ENCODE results near the gene BEAN1.

The BEAN1 gene

GRCh38 chr16:66416136-66416535 is 11.0 kb upstream of the BEAN1 start:
- DNase-seq (ENCODE audit: insufficient read length, low spot score) (no peak), FAIRE-seq (no peak)

GRCh38 chr16:66416939-66417700 is 10.0 kb upstream of the BEAN1 start:
- DNase-seq (ENCODE audit: insufficient read length, low spot score): no peak
- no peak for FAIRE-seq
- TF ChIP-seq POLR2A (IDR thresholded peaks at IDR 0.05; ENCODE audit: low read depth, low read length) (no peak), TAF1 (IDR thresholded peaks at IDR 0.05; ENCODE audit: low read depth, low read length) (no peak), POLR2AphosphoS5 (IDR thresholded peaks at IDR 0.05; ENCODE audit: low read depth, low read length) (no peak), SPI1 (IDR thresholded peaks at IDR 0.05; ENCODE audit: low read depth, low read length) (no peak), POU2F2 (IDR thresholded peaks at IDR 0.05; ENCODE audit: low read depth, low read length) (no peak), PAX5 (IDR thresholded peaks at IDR 0.05; ENCODE audit: insufficient read depth, low read length, severe bottlenecking) (no peak)

More at GRCh38 chr16:66416136-66416535, 11.0 kb upstream of the BEAN1 start:
- TF ChIP-seq POLR2A (IDR thresholded peaks at IDR 0.05; ENCODE audit: low read depth, low read length): no peak

GRCh38 chr16:66418165-66418962 is 8.7 kb upstream of the BEAN1 start:
- FAIRE-seq (no peak), DNase-seq (ENCODE audit: insufficient read length, low spot score) (no peak)
- TF ChIP-seq POU2F2 (IDR thresholded peaks at IDR 0.05; ENCODE audit: low read depth, low read length): no peak

GRCh38 chr16:66419527-66419926 is 7.6 kb upstream of the BEAN1 start:
- DNase-seq (ENCODE audit: insufficient read length, low spot score): no peak
- TF ChIP-seq POLR2AphosphoS5 (IDR thresholded peaks at IDR 0.05; ENCODE audit: low read depth, low read length) (no peak), SPI1 (IDR thresholded peaks at IDR 0.05; ENCODE audit: low read depth, low read length) (no peak), PAX5 (IDR thresholded peaks at IDR 0.05; ENCODE audit: insufficient read depth, low read length, severe bottlenecking) (no peak), POLR2A (IDR thresholded peaks at IDR 0.05; ENCODE audit: low read depth, low read length) (no peak), POU2F2 (IDR thresholded peaks at IDR 0.05; ENCODE audit: low read depth, low read length) (no peak), TAF1 (IDR thresholded peaks at IDR 0.05; ENCODE audit: low read depth, low read length) (no peak)

GRCh38 chr16:66420396-66420795 is 6.7 kb upstream of the BEAN1 start:
- DNase-seq (ENCODE audit: insufficient read length, low spot score) (no peak), FAIRE-seq (no peak)
- TF ChIP-seq POLR2AphosphoS5 (IDR thresholded peaks at IDR 0.05; ENCODE audit: low read depth, low read length) (no peak), POLR2A (IDR thresholded peaks at IDR 0.05; ENCODE audit: low read depth, low read length) (no peak), TAF1 (IDR thresholded peaks at IDR 0.05; ENCODE audit: low read depth, low read length) (no peak), PAX5 (IDR thresholded peaks at IDR 0.05; ENCODE audit: insufficient read depth, low read length, severe bottlenecking) (no peak)

More at GRCh38 chr16:66419527-66419926, 7.6 kb upstream of the BEAN1 start:
- FAIRE-seq: no peak

GRCh38 chr16:66421891-66422290 is 5.2 kb upstream of the BEAN1 start:
- DNase-seq (ENCODE audit: insufficient read length, low spot score) (no peak), FAIRE-seq (no peak)
- no peak for TF ChIP-seq SPI1 (IDR thresholded peaks at IDR 0.05; ENCODE audit: low read depth, low read length)

- no peak for TF ChIP-seq POLR2A (IDR thresholded peaks at IDR 0.05; ENCODE audit: low read depth, low read length)
- TF ChIP-seq SPI1 (IDR thresholded peaks at IDR 0.05; ENCODE audit: low read depth, low read length): no peak
- no peak for TF ChIP-seq PAX5 (IDR thresholded peaks at IDR 0.05; ENCODE audit: insufficient read depth, low read length, severe bottlenecking)
- TF ChIP-seq TAF1 (IDR thresholded peaks at IDR 0.05; ENCODE audit: low read depth, low read length): no peak
- TF ChIP-seq POLR2AphosphoS5 (IDR thresholded peaks at IDR 0.05; ENCODE audit: low read depth, low read length): no peak
- TF ChIP-seq POU2F2 (IDR thresholded peaks at IDR 0.05; ENCODE audit: low read depth, low read length): no peak
- no peak for DNase-seq (ENCODE audit: insufficient read length, low spot score)
- no peak for FAIRE-seq
Measured at GRCh38 chr16:66422366-66422765, 4.7 kb upstream of the BEAN1 start.

GRCh38 chr16:66423177-66423576 is 3.9 kb upstream of the BEAN1 start:
- TF ChIP-seq PAX5 (IDR thresholded peaks at IDR 0.05; ENCODE audit: insufficient read depth, low read length, severe bottlenecking) (no peak), SPI1 (IDR thresholded peaks at IDR 0.05; ENCODE audit: low read depth, low read length) (no peak), TAF1 (IDR thresholded peaks at IDR 0.05; ENCODE audit: low read depth, low read length) (no peak), POLR2AphosphoS5 (IDR thresholded peaks at IDR 0.05; ENCODE audit: low read depth, low read length) (no peak), POU2F2 (IDR thresholded peaks at IDR 0.05; ENCODE audit: low read depth, low read length) (no peak), POLR2A (IDR thresholded peaks at IDR 0.05; ENCODE audit: low read depth, low read length) (no peak)
- DNase-seq (ENCODE audit: insufficient read length, low spot score): no peak
- FAIRE-seq: no peak

GRCh38 chr16:66425651-66426050 is 1.4 kb upstream of the BEAN1 start:
- no peak for DNase-seq (ENCODE audit: insufficient read length, low spot score)
- TF ChIP-seq SPI1 (IDR thresholded peaks at IDR 0.05; ENCODE audit: low read depth, low read length) (no peak), TAF1 (IDR thresholded peaks at IDR 0.05; ENCODE audit: low read depth, low read length) (no peak), PAX5 (IDR thresholded peaks at IDR 0.05; ENCODE audit: insufficient read depth, low read length, severe bottlenecking) (no peak), POU2F2 (IDR thresholded peaks at IDR 0.05; ENCODE audit: low read depth, low read length) (no peak), POLR2A (IDR thresholded peaks at IDR 0.05; ENCODE audit: low read depth, low read length) (no peak), POLR2AphosphoS5 (IDR thresholded peaks at IDR 0.05; ENCODE audit: low read depth, low read length) (no peak)
- FAIRE-seq: no peak

Measured in GM12891 (cell line).